ENCODE measurements around the gene SFXN3.
A peak's percentile ranks its signal among the peaks of the same experiment; 100 is the strongest.

DNA sequence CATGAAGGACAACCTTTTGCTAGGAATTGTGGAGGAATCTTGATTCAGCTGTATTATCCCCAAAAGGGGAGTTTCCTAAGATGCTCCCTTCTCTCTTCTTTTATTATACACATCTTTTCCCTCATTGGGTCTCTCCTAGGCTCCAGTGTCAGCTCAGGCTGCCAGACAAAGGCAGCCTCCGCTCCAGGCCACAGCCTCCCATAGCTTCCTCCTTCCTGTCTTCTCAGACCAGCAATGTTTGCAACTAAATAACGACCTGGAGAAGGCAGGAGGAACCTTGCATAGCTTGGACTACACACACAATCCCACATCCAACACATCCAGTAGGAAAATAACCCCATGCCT lies 12.3 kb downstream of the SFXN3 start:
- TF ChIP-seq CTCF (conservative IDR thresholded peaks at IDR 0.05; ENCODE audit: low read depth in 2 of 2): no peak
- TF ChIP-seq REST (IDR thresholded peaks at IDR 0.05; ENCODE audit: unreplicated experiment): no peak
- TF ChIP-seq JUNB (IDR thresholded peaks at IDR 0.05; ENCODE audit: unreplicated experiment): no peak
- TF ChIP-seq EZH2 (IDR thresholded peaks at IDR 0.05; ENCODE audit: low read depth, unreplicated experiment): peak; percentile 11
- TF ChIP-seq POLR2AphosphoS5 (IDR thresholded peaks at IDR 0.05; ENCODE audit: low read depth): no peak
- no peak for TF ChIP-seq EZH2phosphoT487 (IDR thresholded peaks at IDR 0.05; ENCODE audit: unreplicated experiment)
- no peak for TF ChIP-seq STAT1 (IDR thresholded peaks at IDR 0.05; ENCODE audit: unreplicated experiment)
- TF ChIP-seq CREB1 (CRISPR knock-in tag; IDR thresholded peaks at IDR 0.05; ENCODE audit: low read depth): no peak
- TF ChIP-seq, protein P1, sequence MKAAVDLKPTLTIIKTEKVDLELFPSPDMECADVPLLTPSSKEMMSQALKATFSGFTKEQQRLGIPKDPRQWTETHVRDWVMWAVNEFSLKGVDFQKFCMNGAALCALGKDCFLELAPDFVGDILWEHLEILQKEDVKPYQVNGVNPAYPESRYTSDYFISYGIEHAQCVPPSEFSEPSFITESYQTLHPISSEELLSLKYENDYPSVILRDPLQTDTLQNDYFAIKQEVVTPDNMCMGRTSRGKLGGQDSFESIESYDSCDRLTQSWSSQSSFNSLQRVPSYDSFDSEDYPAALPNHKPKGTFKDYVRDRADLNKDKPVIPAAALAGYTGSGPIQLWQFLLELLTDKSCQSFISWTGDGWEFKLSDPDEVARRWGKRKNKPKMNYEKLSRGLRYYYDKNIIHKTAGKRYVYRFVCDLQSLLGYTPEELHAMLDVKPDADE (IDR thresholded peaks at IDR 0.05): no peak
- TF ChIP-seq ZNF462 (CRISPR knock-in tag; IDR thresholded peaks at IDR 0.05): no peak
